ENCODE data around the gene CFAP46. TPM values are rescaled to one million over a fixed set of nuclear protein-coding genes. Genes with fewer than 3 reads are reported as not detected.

Gene CFAP46
- total RNA-seq, 1 donor = under 0.01 TPM

DNA sequence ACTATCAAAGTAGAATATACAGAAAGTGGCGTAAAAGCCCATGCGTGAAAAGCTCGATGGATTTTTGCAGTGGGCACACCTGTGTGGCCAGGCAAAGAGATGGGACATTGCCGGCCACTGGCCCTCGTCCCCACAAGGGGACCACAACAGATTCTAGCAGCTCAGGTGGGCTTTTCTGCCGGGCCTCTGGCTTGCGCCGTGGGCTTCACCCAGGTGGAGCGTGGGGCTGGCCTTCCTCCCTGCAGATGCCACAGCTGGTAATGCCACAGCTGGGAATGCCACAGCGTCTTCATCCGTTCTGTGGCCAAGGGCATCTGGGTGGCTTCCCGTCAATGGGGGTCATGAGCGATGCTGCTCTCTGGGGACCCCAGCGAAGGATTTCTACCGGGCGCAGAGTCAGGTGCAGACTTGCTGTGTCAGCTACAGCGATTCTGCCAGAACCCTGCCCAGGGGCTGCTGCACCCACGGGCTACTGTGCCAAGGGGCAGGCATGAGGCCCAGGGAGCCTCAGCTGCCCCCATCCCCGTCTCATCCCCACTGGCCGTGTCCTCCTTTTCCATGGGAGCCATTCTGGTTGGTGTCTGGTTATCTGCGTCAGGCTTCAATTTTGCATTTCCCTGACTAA lies 103.9 kb downstream of the CFAP46 start:
- Histone ChIP-seq H3K4me2 (ENCODE audit: insufficient read depth, low read length) (no peak overlapping the region), H3K79me2 (ENCODE audit: insufficient read depth, low read length) (no peaks in the 10 kb centered on the region), H3K4me1 (ENCODE audit: insufficient read depth, low read length) (no peaks in the 10 kb centered on the region), H3K27me3 (ENCODE audit: insufficient read depth, low read length) (peaks cover 6% of the 10 kb centered on the region), H3K9me3 (ENCODE audit: low read depth, low read length) (no peaks in the 10 kb centered on the region), H3K36me3 (ENCODE audit: insufficient read depth, low read length) (no peaks in the 10 kb centered on the region), H3K4me3 (ENCODE audit: insufficient read depth, low read length) (no peak overlapping the region), H3K27ac (ENCODE audit: low read depth, low read length) (no peak overlapping the region), H2AFZ (ENCODE audit: low read length) (no peak overlapping the region), H4K20me1 (ENCODE audit: insufficient read depth, low read length) (no peaks in the 10 kb centered on the region)
- DNase-seq (ENCODE audit: insufficient read length, low spot score, missing footprints) = no peak
- TF ChIP-seq, protein P1, sequence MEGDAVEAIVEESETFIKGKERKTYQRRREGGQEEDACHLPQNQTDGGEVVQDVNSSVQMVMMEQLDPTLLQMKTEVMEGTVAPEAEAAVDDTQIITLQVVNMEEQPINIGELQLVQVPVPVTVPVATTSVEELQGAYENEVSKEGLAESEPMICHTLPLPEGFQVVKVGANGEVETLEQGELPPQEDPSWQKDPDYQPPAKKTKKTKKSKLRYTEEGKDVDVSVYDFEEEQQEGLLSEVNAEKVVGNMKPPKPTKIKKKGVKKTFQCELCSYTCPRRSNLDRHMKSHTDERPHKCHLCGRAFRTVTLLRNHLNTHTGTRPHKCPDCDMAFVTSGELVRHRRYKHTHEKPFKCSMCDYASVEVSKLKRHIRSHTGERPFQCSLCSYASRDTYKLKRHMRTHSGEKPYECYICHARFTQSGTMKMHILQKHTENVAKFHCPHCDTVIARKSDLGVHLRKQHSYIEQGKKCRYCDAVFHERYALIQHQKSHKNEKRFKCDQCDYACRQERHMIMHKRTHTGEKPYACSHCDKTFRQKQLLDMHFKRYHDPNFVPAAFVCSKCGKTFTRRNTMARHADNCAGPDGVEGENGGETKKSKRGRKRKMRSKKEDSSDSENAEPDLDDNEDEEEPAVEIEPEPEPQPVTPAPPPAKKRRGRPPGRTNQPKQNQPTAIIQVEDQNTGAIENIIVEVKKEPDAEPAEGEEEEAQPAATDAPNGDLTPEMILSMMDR (IDR thresholded peaks at IDR 0.05; ENCODE audit: extremely low read depth, low read depth, low read length) = no peak

DNA sequence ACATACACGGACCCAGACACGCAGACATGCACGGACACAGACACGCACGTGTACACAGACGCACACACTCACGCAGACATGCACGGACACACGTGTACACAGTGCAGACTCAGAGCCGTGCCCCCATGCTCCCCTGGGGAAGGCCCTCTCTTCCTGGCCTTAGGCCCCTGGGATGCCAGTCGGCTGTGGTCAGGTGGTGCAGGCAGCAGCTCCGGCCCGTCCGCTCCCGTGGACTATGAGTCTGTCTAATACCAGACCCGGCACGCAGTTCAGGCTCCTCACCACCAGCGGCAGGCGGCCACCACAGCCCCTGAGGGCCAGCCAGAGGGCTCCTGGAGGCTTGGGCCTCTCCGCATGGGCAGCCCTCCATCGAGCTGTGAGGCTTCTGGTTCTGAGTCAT lies 104.5 kb downstream of the CFAP46 start:
- no peak overlapping the region for H3K27ac ChIP-seq (ENCODE audit: low read depth, low read length)
- no peaks in the 10 kb centered on the region for H3K9me3 ChIP-seq (ENCODE audit: low read depth, low read length)
- H3K4me2 ChIP-seq (ENCODE audit: insufficient read depth, low read length) = no peak overlapping the region
- DNase-seq (ENCODE audit: insufficient read length, low spot score, missing footprints) = peak; percentile 86
- no peaks in the 10 kb centered on the region for H3K79me2 ChIP-seq (ENCODE audit: insufficient read depth, low read length)
- H3K4me1 ChIP-seq (ENCODE audit: insufficient read depth, low read length) = no peaks in the 10 kb centered on the region
- no peak overlapping the region for H3K4me3 ChIP-seq (ENCODE audit: insufficient read depth, low read length)
- TF ChIP-seq, protein P1 (IDR thresholded peaks at IDR 0.05; ENCODE audit: extremely low read depth, low read depth, low read length) = no peak
- no peaks in the 10 kb centered on the region for H3K36me3 ChIP-seq (ENCODE audit: insufficient read depth, low read length)
- H4K20me1 ChIP-seq (ENCODE audit: insufficient read depth, low read length) = no peaks in the 10 kb centered on the region
- H2AFZ ChIP-seq (ENCODE audit: low read length) = no peak overlapping the region
- peaks cover 10% of the 10 kb centered on the region for H3K27me3 ChIP-seq (ENCODE audit: insufficient read depth, low read length)

DNA sequence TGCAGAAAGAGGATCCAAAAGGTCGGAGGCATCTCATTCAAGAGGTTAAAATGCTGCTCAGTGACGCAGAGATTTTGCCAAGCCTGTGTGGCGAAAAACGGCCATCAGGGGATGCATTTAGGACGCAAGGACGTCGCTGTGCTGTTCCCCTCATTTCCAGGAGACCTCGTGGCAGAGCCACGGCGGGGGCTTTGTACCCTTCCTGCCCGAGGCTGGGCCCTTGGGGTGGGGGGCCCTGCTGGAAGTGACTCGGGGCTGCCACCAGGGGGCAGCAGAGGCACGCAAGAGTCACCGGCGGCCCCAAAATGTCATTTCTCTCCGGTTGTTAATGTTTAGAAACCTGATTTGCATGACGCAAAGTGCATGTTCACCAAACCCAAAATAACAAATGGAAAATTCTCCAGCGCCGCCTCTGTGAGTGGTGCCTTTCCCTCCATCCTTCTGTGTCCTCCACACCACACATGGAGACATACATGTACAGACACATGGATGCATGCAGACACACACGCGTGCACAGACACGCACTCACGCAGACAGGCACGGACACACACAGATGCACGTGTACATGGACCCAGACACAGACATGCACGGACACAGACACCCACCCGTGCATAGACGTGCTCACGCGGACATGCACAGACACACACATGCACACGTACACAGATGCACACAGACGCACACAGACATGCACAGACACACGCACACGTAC lies 105.4 kb downstream of the CFAP46 start:
- Histone ChIP-seq H3K4me3 (ENCODE audit: insufficient read depth, low read length) (no peak overlapping the region), H2AFZ (ENCODE audit: low read length) (no peak overlapping the region), H3K27me3 (ENCODE audit: insufficient read depth, low read length) (peaks cover 19% of the 10 kb centered on the region)

More for the DNA sequence above, 105.4 kb downstream of the CFAP46 start:
- DNase-seq (ENCODE audit: insufficient read length, low spot score, missing footprints) = peak; percentile 97
- Histone ChIP-seq H3K9me3 (ENCODE audit: low read depth, low read length) (no peaks in the 10 kb centered on the region), H3K4me2 (ENCODE audit: insufficient read depth, low read length) (no peak overlapping the region), H3K27ac (ENCODE audit: low read depth, low read length) (no peak overlapping the region), H3K4me1 (ENCODE audit: insufficient read depth, low read length) (no peaks in the 10 kb centered on the region), H3K79me2 (ENCODE audit: insufficient read depth, low read length) (no peaks in the 10 kb centered on the region), H4K20me1 (ENCODE audit: insufficient read depth, low read length) (no peaks in the 10 kb centered on the region), H3K36me3 (ENCODE audit: insufficient read depth, low read length) (no peaks in the 10 kb centered on the region)
- TF ChIP-seq, protein P1 (IDR thresholded peaks at IDR 0.05; ENCODE audit: extremely low read depth, low read depth, low read length) = peak; percentile 85
